Measurements from ENCODE around the gene ITGA2.

ITGA2 gene

DNA sequence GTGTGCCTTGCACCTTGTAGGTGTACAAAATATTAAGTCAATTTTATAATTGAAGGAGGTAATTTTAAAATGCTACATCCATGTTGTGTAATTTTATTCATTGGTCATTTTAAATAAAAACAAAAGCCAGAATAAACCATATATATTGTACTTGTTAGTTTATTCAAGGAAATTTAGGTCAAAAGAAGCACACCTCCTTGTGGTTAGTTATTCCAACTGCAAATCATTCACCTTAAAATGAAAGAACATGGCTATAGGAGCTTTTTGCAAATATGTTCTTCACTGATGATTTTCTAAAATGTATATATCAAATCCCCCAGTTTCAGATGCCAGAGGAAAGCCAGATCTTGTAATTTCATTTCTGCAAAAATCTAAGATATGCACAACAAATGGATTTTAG lies 125.8 kb downstream of the ITGA2 start:
- Histone ChIP-seq H3K4me2 (ENCODE audit: low read length) (no peak overlapping the region), H2AFZ (ENCODE audit: insufficient read depth, low read length, poor library complexity) (no peak overlapping the region), H3K4me1 (ENCODE audit: control insufficient read depth in 1 of 2, insufficient read depth in 2 of 2, low read length in 2 of 2) (peaks cover 3 to 5% of the 10 kb centered on the region in 2 experiments), H2BK120ac (ENCODE audit: insufficient read depth, low read length, poor library complexity) (no peak overlapping the region), H3K27ac (ENCODE audit: low read depth, low read length) (no peak overlapping the region), H2BK5ac (ENCODE audit: low read depth, low read length, poor library complexity) (no peak overlapping the region), H3K4ac (ENCODE audit: low read depth, low read length) (no peak overlapping the region), H3K18ac (ENCODE audit: low read length) (no peak overlapping the region), H3K9ac (ENCODE audit: low read length) (no peak overlapping the region), H3K23ac (ENCODE audit: low read length) (no peak overlapping the region), H3K79me1 (ENCODE audit: low read length) (peaks cover 3% of the 10 kb centered on the region), H3K9me3 (ENCODE audit: insufficient read depth, low read depth, low read length) (no peaks in the 10 kb centered on the region), H2AK5ac (ENCODE audit: low read length) (no peak overlapping the region), H3K4me3 (ENCODE audit: low read depth, low read length) (no peak overlapping the region), H4K8ac (ENCODE audit: low read depth, low read length) (no peak overlapping the region), H4K91ac (ENCODE audit: low read depth, low read length) (no peak overlapping the region), H4K12ac (ENCODE audit: low read depth, low read length) (no peak overlapping the region), H3K79me2 (ENCODE audit: control insufficient read depth, insufficient read depth, low read length, poor library complexity) (no peaks in the 10 kb centered on the region), H3K36me3 (ENCODE audit: control insufficient read depth in 1 of 2, insufficient read depth in 2 of 2, low read length in 2 of 2) (no peaks in the 10 kb centered on the region), H2BK12ac (ENCODE audit: low read length) (no peak overlapping the region), H3K27me3 (ENCODE audit: insufficient read depth, low read length) (no peaks in the 10 kb centered on the region), H3K14ac (ENCODE audit: low read length) (no peak overlapping the region)
- DNase-seq = peak in 1 of 2 donors; percentile 34

DNA sequence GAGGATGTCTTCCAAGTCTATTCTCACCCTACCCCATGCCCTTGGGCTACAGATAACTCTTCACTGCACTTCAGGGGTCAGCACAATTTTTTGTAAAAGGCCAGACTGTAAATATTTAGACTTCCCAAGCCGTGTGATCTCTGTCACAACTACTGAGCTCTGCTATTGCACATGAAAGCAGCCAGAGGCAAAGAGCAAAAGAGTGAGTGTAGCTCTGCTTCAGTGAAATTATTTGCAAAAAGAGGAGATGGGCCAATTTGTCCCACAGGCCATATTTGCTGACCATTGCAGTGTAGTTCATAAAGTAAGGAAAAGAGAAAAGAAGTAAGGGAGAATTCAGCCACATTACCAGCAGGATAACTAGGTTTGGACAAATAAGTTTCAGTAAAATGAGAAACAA lies 127.4 kb downstream of the ITGA2 start:
- H3K4me2 ChIP-seq (ENCODE audit: low read length) = no peak overlapping the region
- H2BK120ac ChIP-seq (ENCODE audit: insufficient read depth, low read length, poor library complexity) = no peak overlapping the region
- H3K27ac ChIP-seq (ENCODE audit: low read depth, low read length) = no peak overlapping the region
- H2BK5ac ChIP-seq (ENCODE audit: low read depth, low read length, poor library complexity) = no peak overlapping the region
- no peak overlapping the region for H3K14ac ChIP-seq (ENCODE audit: low read length)
- DNase-seq = no peak
- H2AFZ ChIP-seq (ENCODE audit: insufficient read depth, low read length, poor library complexity) = no peak overlapping the region
- no peak overlapping the region for H3K4me3 ChIP-seq (ENCODE audit: low read depth, low read length)
- H3K9ac ChIP-seq (ENCODE audit: low read length) = no peak overlapping the region
- peaks cover 2% of the 10 kb centered on the region for H3K79me1 ChIP-seq (ENCODE audit: low read length)
- H3K18ac ChIP-seq (ENCODE audit: low read length) = no peak overlapping the region
- H4K91ac ChIP-seq (ENCODE audit: low read depth, low read length) = no peak overlapping the region
- H4K8ac ChIP-seq (ENCODE audit: low read depth, low read length) = no peak overlapping the region
- H3K4me1 ChIP-seq (ENCODE audit: control insufficient read depth in 1 of 2, insufficient read depth in 2 of 2, low read length in 2 of 2) = peaks cover 3 to 5% of the 10 kb centered on the region in 2 experiments
- H2BK12ac ChIP-seq (ENCODE audit: low read length) = no peak overlapping the region
- H4K12ac ChIP-seq (ENCODE audit: low read depth, low read length) = no peak overlapping the region
- H3K23ac ChIP-seq (ENCODE audit: low read length) = no peak overlapping the region
- no peak overlapping the region for H3K4ac ChIP-seq (ENCODE audit: low read depth, low read length)
- no peaks in the 10 kb centered on the region for H3K9me3 ChIP-seq (ENCODE audit: insufficient read depth, low read depth, low read length)
- H3K36me3 ChIP-seq (ENCODE audit: control insufficient read depth in 1 of 2, insufficient read depth in 2 of 2, low read length in 2 of 2) = no peaks in the 10 kb centered on the region
- no CpG with 5 or more reads among the region's 1 CpG for WGBS (ENCODE audit: extremely low coverage, insufficient coverage, insufficient read length)
- H3K79me2 ChIP-seq (ENCODE audit: control insufficient read depth, insufficient read depth, low read length, poor library complexity) = no peaks in the 10 kb centered on the region
- H3K27me3 ChIP-seq (ENCODE audit: insufficient read depth, low read length) = no peaks in the 10 kb centered on the region
- no peak overlapping the region for H2AK5ac ChIP-seq (ENCODE audit: low read length)

DNA sequence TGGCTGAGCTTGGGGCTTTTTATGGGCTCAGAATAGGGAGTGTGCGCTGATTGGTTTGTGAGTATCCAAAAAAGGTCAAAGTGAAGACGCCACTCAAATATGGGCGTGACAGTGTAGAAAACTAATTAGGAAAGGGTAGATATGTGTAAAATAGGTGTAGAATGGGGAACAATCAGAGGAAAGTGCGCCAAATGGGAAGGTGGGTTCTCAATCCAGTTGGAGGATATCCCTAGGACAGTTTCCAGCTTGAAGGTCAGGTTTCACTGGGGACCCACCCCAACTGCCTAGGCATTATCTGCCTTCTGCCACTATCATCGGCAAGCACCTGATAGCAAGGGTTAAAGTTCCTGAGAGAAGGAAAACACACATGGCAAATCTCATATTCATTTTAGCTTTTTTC lies 129.7 kb downstream of the ITGA2 start:
- H3K27me3 ChIP-seq (ENCODE audit: insufficient read depth, low read length) = no peaks in the 10 kb centered on the region

DNA sequence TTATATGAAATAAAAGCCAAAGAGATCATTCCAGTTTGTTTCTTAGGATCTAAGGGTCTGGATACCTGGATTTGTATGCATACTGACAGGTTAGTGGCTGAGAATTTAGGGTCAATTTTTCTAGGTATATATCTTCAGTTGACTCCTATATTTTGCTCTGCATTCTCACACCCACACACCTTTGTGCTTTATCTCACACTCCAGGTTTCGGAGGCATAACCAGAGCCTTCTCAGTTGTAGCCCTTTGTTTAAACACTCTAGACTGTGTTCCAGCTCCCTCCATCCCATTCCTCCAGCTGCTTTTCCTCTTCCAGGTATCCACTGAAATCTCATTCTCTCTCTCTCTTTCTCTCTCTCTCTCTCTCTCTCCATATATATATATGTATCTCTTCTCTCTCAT lies 131.0 kb downstream of the ITGA2 start:
- no peak overlapping the region for H3K4ac ChIP-seq (ENCODE audit: low read depth, low read length)
- H3K79me2 ChIP-seq (ENCODE audit: control insufficient read depth, insufficient read depth, low read length, poor library complexity) = no peaks in the 10 kb centered on the region
- no CpG with 5 or more reads among the region's 1 CpG for WGBS (ENCODE audit: extremely low coverage, insufficient coverage, insufficient read length)
- H3K27me3 ChIP-seq (ENCODE audit: insufficient read depth, low read length) = no peaks in the 10 kb centered on the region
- H3K9me3 ChIP-seq (ENCODE audit: insufficient read depth, low read depth, low read length) = no peaks in the 10 kb centered on the region
- H2BK12ac ChIP-seq (ENCODE audit: low read length) = no peak overlapping the region
- H3K4me3 ChIP-seq (ENCODE audit: low read depth, low read length) = no peak overlapping the region
- H4K91ac ChIP-seq (ENCODE audit: low read depth, low read length) = no peak overlapping the region
- H3K23ac ChIP-seq (ENCODE audit: low read length) = no peak overlapping the region
- H3K36me3 ChIP-seq (ENCODE audit: control insufficient read depth in 1 of 2, insufficient read depth in 2 of 2, low read length in 2 of 2) = no peaks in the 10 kb centered on the region
- no peak overlapping the region for H4K12ac ChIP-seq (ENCODE audit: low read depth, low read length)
- peaks cover 5% of the 10 kb centered on the region in 2 experiments for H3K4me1 ChIP-seq (ENCODE audit: control insufficient read depth in 1 of 2, insufficient read depth in 2 of 2, low read length in 2 of 2)
- H2AK5ac ChIP-seq (ENCODE audit: low read length) = no peak overlapping the region
- H3K27ac ChIP-seq (ENCODE audit: low read depth, low read length) = no peak overlapping the region
- no peak for DNase-seq
- H3K4me2 ChIP-seq (ENCODE audit: low read length) = no peak overlapping the region
- H2BK5ac ChIP-seq (ENCODE audit: low read depth, low read length, poor library complexity) = no peak overlapping the region
- no peak overlapping the region for H3K14ac ChIP-seq (ENCODE audit: low read length)
- no peak overlapping the region for H3K18ac ChIP-seq (ENCODE audit: low read length)
- no peak overlapping the region for H2AFZ ChIP-seq (ENCODE audit: insufficient read depth, low read length, poor library complexity)
- no peak overlapping the region for H4K8ac ChIP-seq (ENCODE audit: low read depth, low read length)
- H2BK120ac ChIP-seq (ENCODE audit: insufficient read depth, low read length, poor library complexity) = no peak overlapping the region
- H3K9ac ChIP-seq (ENCODE audit: low read length) = no peak overlapping the region
- peaks cover 2% of the 10 kb centered on the region for H3K79me1 ChIP-seq (ENCODE audit: low read length)

More for the DNA sequence above, 129.7 kb downstream of the ITGA2 start:
- Histone ChIP-seq H3K9me3 (ENCODE audit: insufficient read depth, low read depth, low read length) (no peaks in the 10 kb centered on the region), H3K4me1 (ENCODE audit: control insufficient read depth in 1 of 2, insufficient read depth in 2 of 2, low read length in 2 of 2) (peaks cover 5% of the 10 kb centered on the region in 2 experiments), H3K36me3 (ENCODE audit: control insufficient read depth in 1 of 2, insufficient read depth in 2 of 2, low read length in 2 of 2) (no peaks in the 10 kb centered on the region), H3K4me2 (ENCODE audit: low read length) (no peak overlapping the region), H3K23ac (ENCODE audit: low read length) (no peak overlapping the region), H3K14ac (ENCODE audit: low read length) (no peak overlapping the region), H3K27ac (ENCODE audit: low read depth, low read length) (no peak overlapping the region), H3K4ac (ENCODE audit: low read depth, low read length) (no peak overlapping the region), H4K8ac (ENCODE audit: low read depth, low read length) (no peak overlapping the region), H3K79me1 (ENCODE audit: low read length) (peaks cover 2% of the 10 kb centered on the region), H2AK5ac (ENCODE audit: low read length) (no peak overlapping the region), H4K12ac (ENCODE audit: low read depth, low read length) (no peak overlapping the region), H2BK120ac (ENCODE audit: insufficient read depth, low read length, poor library complexity) (no peak overlapping the region), H4K91ac (ENCODE audit: low read depth, low read length) (no peak overlapping the region), H2BK5ac (ENCODE audit: low read depth, low read length, poor library complexity) (no peak overlapping the region), H2AFZ (ENCODE audit: insufficient read depth, low read length, poor library complexity) (no peak overlapping the region), H3K4me3 (ENCODE audit: low read depth, low read length) (no peak overlapping the region), H3K18ac (ENCODE audit: low read length) (no peak overlapping the region), H3K9ac (ENCODE audit: low read length) (no peak overlapping the region), H2BK12ac (ENCODE audit: low read length) (no peak overlapping the region), H3K79me2 (ENCODE audit: control insufficient read depth, insufficient read depth, low read length, poor library complexity) (no peaks in the 10 kb centered on the region)
- no CpG with 5 or more reads among the region's 5 CpGs for WGBS (ENCODE audit: extremely low coverage, insufficient coverage, insufficient read length)
- DNase-seq = no peak
